Mesenchymal stem cell (in vitro differentiated cells and primary cell): ENCODE measurements around the gene ZNF148.

Experiments
- DNase-seq: peaks from one replicate; pipeline ENCODE4 v3.0.0-alpha.2; 2013
- H2AFZ ChIP-seq: one replicate; pipeline ENCODE4 v1.6.1; 2013; ENCODE audit warnings: low read depth, mild to moderate bottlenecking, control low read depth, inconsistent platforms, low read length, moderate library complexity
- H2AK5ac ChIP-seq: 2 replicates; pipeline ENCODE4 v1.6.1; 2013; ENCODE audit warnings: low read length, moderate library complexity, mild to moderate bottlenecking, inconsistent platforms; ENCODE audit not compliant: severe bottlenecking
- H2BK120ac ChIP-seq: one replicate; pipeline ENCODE4 v1.6.1; 2013; ENCODE audit warnings: low read depth, mild to moderate bottlenecking, inconsistent platforms, low read length, moderate library complexity
- H2BK12ac ChIP-seq, 2 experiments: one replicate each; pipeline ENCODE4 v1.6.1; 2013; ENCODE audit warnings: inconsistent platforms in 2 of 2, low read length in 2 of 2, mild to moderate bottlenecking in 2 of 2, moderate library complexity in 2 of 2, control low read depth in 1 of 2
- H2BK15ac ChIP-seq: one replicate; pipeline ENCODE4 v1.6.1; 2013; ENCODE audit warnings: mild to moderate bottlenecking, low read depth, inconsistent platforms; ENCODE audit not compliant: poor library complexity, severe bottlenecking
- H2BK5ac ChIP-seq: 2 replicates; pipeline ENCODE4 v1.6.1; 2013; ENCODE audit warnings: low read depth, mild to moderate bottlenecking, low read length, control low read depth, inconsistent platforms; ENCODE audit not compliant: poor library complexity, severe bottlenecking
- H3K14ac ChIP-seq, 2 experiments: one replicate each; pipeline ENCODE4 v1.6.1; 2013; ENCODE audit warnings: inconsistent platforms in 2 of 2, low read length in 2 of 2, control low read depth in 1 of 2, mild to moderate bottlenecking in 1 of 2, moderate library complexity in 1 of 2
- H3K18ac ChIP-seq, 2 experiments: one replicate each; pipeline ENCODE4 v1.6.1; 2013; ENCODE audit warnings: inconsistent platforms in 2 of 2, low read length in 2 of 2, control low read depth in 1 of 2, low read depth in 1 of 2, mild to moderate bottlenecking in 1 of 2
- H3K23ac ChIP-seq, 2 experiments: one replicate each; pipeline ENCODE4 v1.6.1; 2013; ENCODE audit warnings: inconsistent platforms in 2 of 2, low read length in 2 of 2, mild to moderate bottlenecking in 2 of 2, moderate library complexity in 2 of 2, control low read depth in 1 of 2
- H3K27ac ChIP-seq: 2 replicates; pipeline ENCODE4 v1.5.1; 2013; ENCODE audit warnings: mild to moderate bottlenecking, moderate library complexity, low read length, control low read depth, inconsistent platforms; ENCODE audit not compliant: poor library complexity, severe bottlenecking
- H3K27me3 ChIP-seq, 2 experiments: 2 replicates each; pipeline versions ENCODE4 v1.6.1 to v1.7.0; 2013; ENCODE audit warnings: low read length in 2 of 2, mild to moderate bottlenecking in 2 of 2, moderate library complexity in 2 of 2, control low read depth in 1 of 2, inconsistent platforms in 1 of 2; ENCODE audit not compliant: control insufficient read depth in 1 of 2, insufficient read depth in 1 of 2
- H3K36me3 ChIP-seq, 2 experiments: 2 replicates each; pipeline versions ENCODE4 v1.6.1 to v1.7.0; 2013; ENCODE audit warnings: low read length in 2 of 2, control low read depth in 1 of 2, inconsistent platforms in 1 of 2, low read depth in 1 of 2, mild to moderate bottlenecking in 1 of 2; ENCODE audit not compliant: insufficient read depth in 2 of 2, control insufficient read depth in 1 of 2
- H3K4ac ChIP-seq, 2 experiments: one replicate each; pipeline ENCODE4 v1.6.1; 2013; ENCODE audit warnings: inconsistent platforms in 2 of 2, low read length in 2 of 2, mild to moderate bottlenecking in 2 of 2, moderate library complexity in 2 of 2, control low read depth in 1 of 2, low read depth in 1 of 2
- H3K4me1 ChIP-seq: 2 replicates; pipeline ENCODE4 v1.6.1; 2013; ENCODE audit warnings: low read depth, low read length, control low read depth; ENCODE audit not compliant: control insufficient read depth, insufficient read depth
- H3K4me2 ChIP-seq: 2 replicates; pipeline ENCODE4 v1.6.1; 2013; ENCODE audit warnings: low read length, mild to moderate bottlenecking, inconsistent platforms; ENCODE audit not compliant: poor library complexity, severe bottlenecking
- H3K4me3 ChIP-seq, 2 experiments: 2 replicates each; pipeline versions ENCODE4 v1.5.1 to v1.7.0; 2013; ENCODE audit warnings: low read length in 2 of 2, mild to moderate bottlenecking in 2 of 2, control low read depth in 1 of 2, low read depth in 1 of 2; ENCODE audit not compliant: insufficient read depth in 1 of 2
- H3K79me1 ChIP-seq: replicated peaks from 2 replicates; pipeline ENCODE4 v1.6.1; 2013; ENCODE audit warnings: mild to moderate bottlenecking, control low read depth, low read length, inconsistent platforms; ENCODE audit not compliant: poor library complexity, severe bottlenecking
- H3K9ac ChIP-seq: 2 replicates; pipeline ENCODE4 v1.7.0; 2013; ENCODE audit warnings: mild to moderate bottlenecking, low read length, moderate library complexity
- H3K9me3 ChIP-seq: 2 replicates; pipeline ENCODE4 v1.7.0; 2013; ENCODE audit warnings: mild to moderate bottlenecking, low read length; ENCODE audit not compliant: control insufficient read depth
- H4K8ac ChIP-seq: one replicate; pipeline ENCODE4 v1.6.1; 2013; ENCODE audit warnings: inconsistent platforms, mild to moderate bottlenecking, low read length, moderate library complexity
- H4K91ac ChIP-seq: one replicate; pipeline ENCODE4 v1.6.1; 2013; ENCODE audit warnings: mild to moderate bottlenecking, low read length, inconsistent platforms
- WGBS: methylation state at CpG from one replicate; pipeline ENCODE4 v1.1.7; 2013; ENCODE audit warnings: mixed read lengths; 5-methylcytosine and 5-hydroxymethylcytosine counted together

The ZNF148 gene

DNA sequence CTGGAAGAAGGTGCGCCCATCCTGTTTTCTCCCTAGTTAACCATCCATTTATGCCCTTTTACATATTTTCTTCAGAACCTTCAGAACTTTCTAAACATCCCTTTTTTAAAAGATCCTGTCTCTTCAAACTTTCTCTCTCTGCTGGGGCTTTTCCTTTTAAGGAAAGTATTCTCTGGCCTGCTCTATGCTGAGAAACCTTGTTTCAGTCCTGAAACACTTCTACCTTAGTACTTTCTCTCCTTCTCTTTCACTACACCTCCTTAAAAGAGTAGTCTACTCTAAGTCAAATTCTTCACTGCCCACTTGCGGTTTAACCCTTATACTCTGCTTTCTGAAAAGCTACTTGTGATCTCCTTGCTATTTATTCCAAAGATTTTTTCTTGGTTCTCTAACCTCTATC lies 97.0 kb downstream of the ZNF148 start:
- no peak overlapping the region for H3K4me2 ChIP-seq
- H3K79me1 ChIP-seq: peaks cover 14% of the 10 kb centered on the region
- no peak overlapping the region for H2BK120ac ChIP-seq
- H3K4me1 ChIP-seq: no peaks in the 10 kb centered on the region
- H3K4ac ChIP-seq: no peak overlapping the region
- no peak overlapping the region for H3K23ac ChIP-seq
- no peak overlapping the region for H2BK15ac ChIP-seq
- no peak overlapping the region for H2BK5ac ChIP-seq
- H3K4me3 ChIP-seq: no peak overlapping the region
- 99% methylated on average over 2 of the region's 2 CpGs for WGBS
- H2AK5ac ChIP-seq: no peak overlapping the region
- H3K9me3 ChIP-seq: no peaks in the 10 kb centered on the region
- H2BK12ac ChIP-seq: no peak overlapping the region
- no peak overlapping the region for H4K91ac ChIP-seq
- no peak overlapping the region for H4K8ac ChIP-seq
- H3K14ac ChIP-seq: no peak overlapping the region
- no peak overlapping the region for H3K18ac ChIP-seq
- no peak overlapping the region for H3K9ac ChIP-seq
- H3K36me3 ChIP-seq: peaks cover 0 to 26% of the 10 kb centered on the region in 2 experiments
- no peak for DNase-seq
- no peak overlapping the region for H3K27ac ChIP-seq
- no peak overlapping the region for H2AFZ ChIP-seq
- no peaks in the 10 kb centered on the region for H3K27me3 ChIP-seq

DNA sequence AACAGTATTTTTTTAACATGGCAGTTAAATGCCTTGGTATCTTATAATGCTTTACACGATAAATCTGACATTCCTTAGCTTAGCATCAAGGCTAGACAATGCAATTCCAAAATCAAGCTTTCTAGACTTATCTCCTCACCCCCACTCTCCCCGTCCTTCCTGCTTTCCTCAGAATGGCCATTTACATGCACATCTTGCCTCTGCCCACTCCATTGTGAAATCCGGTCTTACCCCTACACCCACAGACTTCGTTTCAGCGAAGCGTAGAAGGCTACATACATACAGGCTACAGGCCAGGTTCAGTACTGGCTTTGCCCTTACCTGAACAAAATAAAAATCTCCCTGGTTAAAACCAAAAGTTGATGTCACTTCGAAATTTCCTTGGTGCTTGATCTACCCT lies 104.0 kb downstream of the ZNF148 start:
- Histone ChIP-seq H3K27me3 (no peaks in the 10 kb centered on the region), H2BK120ac (no peak overlapping the region), H3K4me2 (no peak overlapping the region), H3K18ac (no peak overlapping the region), H4K8ac (peak overlapping the region; percentile 57), H3K9ac (no peak overlapping the region), H3K4ac (no peak overlapping the region), H3K23ac (no peak overlapping the region), H3K27ac (no peak overlapping the region), H2BK5ac (no peak overlapping the region), H3K4me3 (no peak overlapping the region), H2BK15ac (no peak overlapping the region), H3K9me3 (no peaks in the 10 kb centered on the region), H3K14ac (no peak overlapping the region), H2AK5ac (no peak overlapping the region), H2AFZ (no peak overlapping the region), H4K91ac (no peak overlapping the region), H2BK12ac (no peak overlapping the region), H3K79me1 (peaks cover 19% of the 10 kb centered on the region), H3K4me1 (no peaks in the 10 kb centered on the region), H3K36me3 (peaks cover 0 to 37% of the 10 kb centered on the region in 2 experiments)
- WGBS: 83% methylated on average over 7 of the region's 7 CpGs
- DNase-seq: no peak

DNA sequence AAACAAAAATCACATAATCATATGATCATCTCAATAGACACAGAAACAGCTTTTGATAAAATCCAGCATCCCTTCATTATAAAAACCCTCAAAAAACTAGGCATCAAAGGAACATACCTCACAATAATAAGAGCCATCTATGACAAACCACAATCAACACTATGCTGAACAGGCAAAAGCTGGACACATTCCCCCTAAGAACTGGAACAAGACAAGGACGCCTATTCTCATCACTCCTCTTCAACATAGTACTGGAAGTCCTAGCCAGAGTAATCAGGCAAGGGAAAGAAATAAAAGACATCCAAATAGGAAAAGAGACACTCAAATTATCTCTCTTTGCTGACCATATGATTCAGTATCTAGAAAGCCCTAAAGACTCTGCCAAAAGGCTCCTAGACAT lies 107.7 kb downstream of the ZNF148 start:
- DNase-seq: no peak
- H3K79me1 ChIP-seq: peaks cover 20% of the 10 kb centered on the region
- H3K18ac ChIP-seq: no peak overlapping the region
- no peak overlapping the region for H3K4me3 ChIP-seq
- no peaks in the 10 kb centered on the region for H3K27me3 ChIP-seq
- no peaks in the 10 kb centered on the region for H3K9me3 ChIP-seq
- no peak overlapping the region for H3K23ac ChIP-seq
- H3K4me1 ChIP-seq: peaks cover 3% of the 10 kb centered on the region
- H4K8ac ChIP-seq: no peak overlapping the region
- no peak overlapping the region for H3K27ac ChIP-seq
- H3K14ac ChIP-seq: no peak overlapping the region
- H3K9ac ChIP-seq: no peak overlapping the region
- peaks cover 0 to 28% of the 10 kb centered on the region in 2 experiments for H3K36me3 ChIP-seq
- no peak overlapping the region for H2BK5ac ChIP-seq
- H2BK120ac ChIP-seq: no peak overlapping the region
- no peak overlapping the region for H3K4me2 ChIP-seq
- H3K4ac ChIP-seq: no peak overlapping the region
- no peak overlapping the region for H2BK15ac ChIP-seq
- no peak overlapping the region for H2AK5ac ChIP-seq
- H2AFZ ChIP-seq: no peak overlapping the region
- no peak overlapping the region for H4K91ac ChIP-seq
- H2BK12ac ChIP-seq: no peak overlapping the region
- 100% methylated on average over 1 of the region's 1 CpG for WGBS

DNA sequence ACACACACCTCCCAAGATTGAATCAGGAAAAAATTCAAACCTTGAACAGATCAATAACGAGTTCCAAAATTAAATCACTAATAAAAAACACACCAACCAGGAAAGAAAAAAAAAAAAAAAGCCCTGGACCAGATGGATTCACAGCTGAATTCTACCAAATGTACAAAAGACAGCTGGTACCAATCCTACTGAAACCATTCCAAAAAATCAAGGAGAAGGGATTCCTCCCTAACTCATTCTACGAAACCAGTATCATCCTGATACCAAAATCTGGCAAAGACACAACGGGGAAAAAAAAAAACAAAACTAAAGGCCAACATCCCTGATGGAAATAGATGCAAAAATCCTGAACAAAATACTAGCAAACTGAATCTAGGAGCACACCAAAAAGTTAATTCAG lies 108.2 kb downstream of the ZNF148 start:
- H3K27me3 ChIP-seq: no peaks in the 10 kb centered on the region
- H3K79me1 ChIP-seq: peaks cover 20% of the 10 kb centered on the region
- no peak overlapping the region for H2BK12ac ChIP-seq
- H3K4me1 ChIP-seq: peaks cover 3% of the 10 kb centered on the region
- H3K18ac ChIP-seq: no peak overlapping the region
- H3K4me2 ChIP-seq: no peak overlapping the region
- no peak overlapping the region for H3K23ac ChIP-seq
- H3K27ac ChIP-seq: no peak overlapping the region
- H3K9me3 ChIP-seq: no peaks in the 10 kb centered on the region
- no peak overlapping the region for H3K4ac ChIP-seq
- no peak overlapping the region for H2BK120ac ChIP-seq
- no peak for DNase-seq
- H2AK5ac ChIP-seq: no peak overlapping the region
- no peak overlapping the region for H4K91ac ChIP-seq
- 100% methylated on average over 3 of the region's 3 CpGs for WGBS
- no peak overlapping the region for H3K9ac ChIP-seq
- no peak overlapping the region for H4K8ac ChIP-seq
- no peak overlapping the region for H2BK15ac ChIP-seq
- no peak overlapping the region for H3K4me3 ChIP-seq
- no peak overlapping the region for H3K14ac ChIP-seq
- no peak overlapping the region for H2AFZ ChIP-seq
- peaks cover 0 to 28% of the 10 kb centered on the region in 2 experiments for H3K36me3 ChIP-seq
- no peak overlapping the region for H2BK5ac ChIP-seq
